ENCODE measurements around the gene SACM1L. TPM values are rescaled to one million over a fixed set of nuclear protein-coding genes. Genes with fewer than 3 reads are reported as not detected.

SACM1L gene
- total and polyA plus RNA-seq, 2 of the 8 experiments (the other 6 are each of a cell fraction or from before 2014, with no cell fraction given) = 20.1 to 61.0 TPM

DNA sequence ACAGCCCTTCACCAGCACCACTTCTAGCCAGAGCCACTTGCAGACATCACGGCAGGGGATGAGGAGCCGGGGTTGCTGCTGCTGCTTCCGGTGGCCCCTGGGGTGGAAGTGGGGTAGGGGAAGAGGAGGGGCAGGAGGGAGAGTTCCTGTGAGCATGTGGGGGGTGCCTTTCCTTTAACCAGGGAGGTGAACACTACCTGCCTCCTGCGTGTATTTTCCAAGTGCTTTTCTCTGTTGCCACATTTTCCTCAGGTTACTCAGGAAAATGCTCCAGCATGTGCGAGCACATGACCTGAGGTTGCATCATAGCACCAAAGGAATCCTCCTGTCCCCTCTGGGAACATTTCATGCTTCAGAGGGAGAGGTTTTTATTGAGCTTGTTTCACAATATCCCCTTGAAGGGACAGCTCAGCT is 12.2 kb upstream of the SACM1L start:
- FAIRE-seq (no peak), DNase-seq (ENCODE audit: low read depth in 1 of 2, low spot score in 2 of 2) (no peak)
- H3K4ac ChIP-seq (replicated peaks; ENCODE audit: insufficient read length, low read depth, low read length) = no peak overlapping the region
- H3K27ac ChIP-seq (ENCODE audit: low read depth, low read length) = no peak overlapping the region
- H2BK120ac ChIP-seq (replicated peaks; ENCODE audit: low read depth, low read length) = no peak overlapping the region
- peaks cover 8 to 19% (median 13%) of the 10 kb centered on the region in 4 experiments for H3K4me1 ChIP-seq (replicated peaks in 1 of 4; ENCODE audit: control insufficient read depth in 3 of 4, insufficient read depth in 4 of 4, low read length in 3 of 4)
- H3K4me2 ChIP-seq (ENCODE audit: insufficient read depth in 1 of 2, low read depth in 2 of 2, low read length in 2 of 2) = no peak overlapping the region
- H2BK20ac ChIP-seq (ENCODE audit: low read length) = peak overlapping the region; percentile 75; the same call in 1 of the 2 replicates
- H3K9me3 ChIP-seq (ENCODE audit: insufficient read depth in 2 of 2, low read depth in 1 of 2, low read length in 1 of 2) = no peaks in the 10 kb centered on the region
- H3K36me3 ChIP-seq (ENCODE audit: control insufficient read depth in 2 of 4, insufficient read depth in 4 of 4, low read length in 3 of 4) = peaks cover 0 to 9% (median 3%) of the 10 kb centered on the region in 4 experiments; a peak in 2 of 8 replicates
- ChIA-PET POLR2A (ENCODE audit: partially characterized antibody) (interaction anchor here (0.6 to 3.0 kb wide), 9 partner anchors 11 to 656 kb away, joined by 3 to 14 read pairs (median 4); partner anchors contain the start of gene SACM1L), CTCF (ENCODE audit: partially characterized antibody) (interaction anchor here (0.6 to 4.0 kb wide), 9 partner anchors 11 to 248 kb away, joined by 3 to 29 read pairs (median 3); no protein-coding TSS in a partner anchor)
- no peaks in the 10 kb centered on the region for H3K23me2 ChIP-seq (ENCODE audit: low read depth, low read length)
- no peak overlapping the region for H2BK15ac ChIP-seq (ENCODE audit: low read length)
- H3K23ac ChIP-seq (ENCODE audit: insufficient read length) = no peak overlapping the region
- H4K91ac ChIP-seq (replicated peaks; ENCODE audit: insufficient read length, low read length) = no peak overlapping the region
- TF ChIP-seq, protein P1, sequence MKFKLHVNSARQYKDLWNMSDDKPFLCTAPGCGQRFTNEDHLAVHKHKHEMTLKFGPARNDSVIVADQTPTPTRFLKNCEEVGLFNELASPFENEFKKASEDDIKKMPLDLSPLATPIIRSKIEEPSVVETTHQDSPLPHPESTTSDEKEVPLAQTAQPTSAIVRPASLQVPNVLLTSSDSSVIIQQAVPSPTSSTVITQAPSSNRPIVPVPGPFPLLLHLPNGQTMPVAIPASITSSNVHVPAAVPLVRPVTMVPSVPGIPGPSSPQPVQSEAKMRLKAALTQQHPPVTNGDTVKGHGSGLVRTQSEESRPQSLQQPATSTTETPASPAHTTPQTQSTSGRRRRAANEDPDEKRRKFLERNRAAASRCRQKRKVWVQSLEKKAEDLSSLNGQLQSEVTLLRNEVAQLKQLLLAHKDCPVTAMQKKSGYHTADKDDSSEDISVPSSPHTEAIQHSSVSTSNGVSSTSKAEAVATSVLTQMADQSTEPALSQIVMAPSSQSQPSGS (IDR thresholded peaks at IDR 0.05; ENCODE audit: low read length) = no peak
- TF ChIP-seq JUND (IDR thresholded peaks at IDR 0.05; ENCODE audit: low read length) (no peak), TEAD4 (IDR thresholded peaks at IDR 0.05; ENCODE audit: low read depth, low read length) (no peak), CEBPB (IDR thresholded peaks at IDR 0.05; ENCODE audit: low read depth, low read length) (peak; percentile 85; the same call in 1 of the 2 replicates)
- TF ChIP-seq, protein P2, sequence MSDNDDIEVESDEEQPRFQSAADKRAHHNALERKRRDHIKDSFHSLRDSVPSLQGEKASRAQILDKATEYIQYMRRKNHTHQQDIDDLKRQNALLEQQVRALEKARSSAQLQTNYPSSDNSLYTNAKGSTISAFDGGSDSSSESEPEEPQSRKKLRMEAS (IDR thresholded peaks at IDR 0.05) = peak; percentile 36; the same call in 1 of the 2 replicates
- TF ChIP-seq, protein P3, sequence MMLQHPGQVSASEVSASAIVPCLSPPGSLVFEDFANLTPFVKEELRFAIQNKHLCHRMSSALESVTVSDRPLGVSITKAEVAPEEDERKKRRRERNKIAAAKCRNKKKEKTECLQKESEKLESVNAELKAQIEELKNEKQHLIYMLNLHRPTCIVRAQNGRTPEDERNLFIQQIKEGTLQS (IDR thresholded peaks at IDR 0.05; ENCODE audit: insufficient read depth, low read depth, low read length) = 0 out of 2 replicates have a peak, but pooled peaks have one; percentile 33
- no peak overlapping the region for H4K8ac ChIP-seq (ENCODE audit: extremely low read depth, insufficient read depth, low read length)
- H3K79me2 ChIP-seq (ENCODE audit: control insufficient read depth in 1 of 2, insufficient read depth in 2 of 2, low read length in 2 of 2) = no peaks in the 10 kb centered on the region
- 0 out of 2 replicates have a peak overlapping the region, but pooled peaks have one; percentile 80 for H2BK12ac ChIP-seq (ENCODE audit: low read depth, low read length)
- no peak overlapping the region for H4K5ac ChIP-seq (ENCODE audit: insufficient read length, low read depth, low read length)
- 89% methylated on average over 5 of the region's 5 CpGs; no CpG with 5 or more reads in 1 of the 2 experiments for WGBS, 2 experiments (ENCODE audit: extremely low coverage in 1 of 2, insufficient coverage in 1 of 2, insufficient read length in 1 of 2, insufficient replicate concordance in 2 of 2, low coverage in 1 of 2, low lambda C conversion rate in 2 of 2, missing lambda C conversion rate in 1 of 2)
- H3K4me3 ChIP-seq (ENCODE audit: extremely low read depth in 1 of 4, insufficient read depth in 2 of 4, low read depth in 3 of 4, low read length in 4 of 4) = no peak overlapping the region
- H3K27me3 ChIP-seq (replicated peaks in 1 of 4; ENCODE audit: control insufficient read depth in 3 of 4, extremely low read depth in 1 of 4, insufficient read depth in 3 of 4, low read length in 3 of 4) = no peaks in the 10 kb centered on the region
- peak overlapping the region; percentile 82 for H2AK5ac ChIP-seq (ENCODE audit: low read depth, low read length)
- H3K56ac ChIP-seq (replicated peaks; ENCODE audit: insufficient read length, low read depth, low read length) = no peak overlapping the region
- H3K9ac ChIP-seq (replicated peaks in 1 of 4; ENCODE audit: extremely low read depth in 1 of 4, low read depth in 3 of 4, low read length in 3 of 4) = no peak overlapping the region
- H3K18ac ChIP-seq (ENCODE audit: extremely low read depth, low read length) = peak overlapping the region; percentile 86; the same call in 1 of the 2 replicates
- H3K79me1 ChIP-seq (ENCODE audit: low read depth, low read length) = no peaks in the 10 kb centered on the region
- no peaks in the 10 kb centered on the region for H4K20me1 ChIP-seq (replicated peaks in 1 of 2; ENCODE audit: control insufficient read depth in 1 of 2, insufficient read depth in 2 of 2, low read length in 2 of 2)
- peak overlapping the region; percentile 88 for H2BK5ac ChIP-seq (ENCODE audit: low read depth, low read length)
- H3K14ac ChIP-seq (ENCODE audit: insufficient read length) = no peak overlapping the region
- no peak overlapping the region for H2AFZ ChIP-seq (ENCODE audit: low read length)

All from H1 (cell line).